Measurements from ENCODE around the gene VTCN1.

VTCN1 gene

DNA sequence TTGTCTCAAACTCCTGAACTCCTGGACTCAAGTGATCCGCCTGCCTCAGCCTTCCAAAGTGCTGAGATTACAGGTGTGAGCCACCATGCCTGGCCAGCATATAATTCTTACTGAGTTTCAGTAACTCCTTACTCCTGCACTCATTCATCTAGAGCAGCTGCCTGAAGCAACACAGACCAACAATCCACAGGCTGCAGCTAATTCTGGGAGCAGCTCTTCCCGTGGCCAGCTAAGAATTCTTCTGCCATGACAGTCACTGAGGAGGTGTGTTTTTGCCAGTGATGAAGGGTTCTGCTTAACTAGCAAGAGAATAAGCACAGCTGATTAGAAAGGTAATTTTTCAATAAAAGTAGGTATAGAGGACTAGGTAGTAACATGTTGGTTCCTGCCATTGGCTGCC, 5.4 kb downstream of the VTCN1 start:
- Histone ChIP-seq H3K27me3 (replicated peaks) (no peaks in the 10 kb centered on the region), H3K4me3 (ENCODE audit: low read depth, low read length) (no peak overlapping the region), H3K27ac (no peak overlapping the region), H3K36me3 (replicated peaks) (no peaks in the 10 kb centered on the region)
- TF ChIP-seq, protein P1, sequence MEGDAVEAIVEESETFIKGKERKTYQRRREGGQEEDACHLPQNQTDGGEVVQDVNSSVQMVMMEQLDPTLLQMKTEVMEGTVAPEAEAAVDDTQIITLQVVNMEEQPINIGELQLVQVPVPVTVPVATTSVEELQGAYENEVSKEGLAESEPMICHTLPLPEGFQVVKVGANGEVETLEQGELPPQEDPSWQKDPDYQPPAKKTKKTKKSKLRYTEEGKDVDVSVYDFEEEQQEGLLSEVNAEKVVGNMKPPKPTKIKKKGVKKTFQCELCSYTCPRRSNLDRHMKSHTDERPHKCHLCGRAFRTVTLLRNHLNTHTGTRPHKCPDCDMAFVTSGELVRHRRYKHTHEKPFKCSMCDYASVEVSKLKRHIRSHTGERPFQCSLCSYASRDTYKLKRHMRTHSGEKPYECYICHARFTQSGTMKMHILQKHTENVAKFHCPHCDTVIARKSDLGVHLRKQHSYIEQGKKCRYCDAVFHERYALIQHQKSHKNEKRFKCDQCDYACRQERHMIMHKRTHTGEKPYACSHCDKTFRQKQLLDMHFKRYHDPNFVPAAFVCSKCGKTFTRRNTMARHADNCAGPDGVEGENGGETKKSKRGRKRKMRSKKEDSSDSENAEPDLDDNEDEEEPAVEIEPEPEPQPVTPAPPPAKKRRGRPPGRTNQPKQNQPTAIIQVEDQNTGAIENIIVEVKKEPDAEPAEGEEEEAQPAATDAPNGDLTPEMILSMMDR (IDR thresholded peaks at IDR 0.05; ENCODE audit: low read depth, low read length, missing control alignments): no peak
- in situ Hi-C loops (cut with HindIII; ENCODE audit: low pct_ligation_motif_present, low sequenced_read_pairs): no loop called here
- DNase-seq: no peak

DNA sequence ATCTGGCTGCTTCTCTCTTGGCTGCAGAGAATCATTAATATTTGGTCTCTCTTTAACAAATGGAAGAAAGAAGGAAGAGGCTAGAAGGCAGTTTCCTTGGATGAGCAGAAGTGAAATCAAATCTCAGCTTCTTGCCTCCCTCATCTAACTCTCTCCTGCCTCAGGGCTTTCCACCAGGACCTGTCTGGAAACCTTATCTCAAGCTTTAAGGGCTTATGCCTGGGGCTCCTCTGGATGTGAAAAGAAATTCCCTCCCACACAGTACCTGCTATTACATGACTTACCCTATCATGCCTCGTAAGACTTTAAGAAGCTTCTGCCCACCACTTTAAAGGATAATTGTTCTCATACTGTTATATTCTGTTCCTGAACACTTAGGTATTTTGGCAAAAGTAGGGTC, 8.9 kb downstream of the VTCN1 start:
- Histone ChIP-seq H3K36me3 (replicated peaks) (no peaks in the 10 kb centered on the region), H3K4me3 (ENCODE audit: low read depth, low read length) (no peak overlapping the region), H3K27me3 (replicated peaks) (no peaks in the 10 kb centered on the region), H3K27ac (no peak overlapping the region)
- no peak for DNase-seq
- in situ Hi-C loops (cut with HindIII; ENCODE audit: low pct_ligation_motif_present, low sequenced_read_pairs): no loop called here
- TF ChIP-seq, protein P1 (IDR thresholded peaks at IDR 0.05; ENCODE audit: low read depth, low read length, missing control alignments): no peak

DNA sequence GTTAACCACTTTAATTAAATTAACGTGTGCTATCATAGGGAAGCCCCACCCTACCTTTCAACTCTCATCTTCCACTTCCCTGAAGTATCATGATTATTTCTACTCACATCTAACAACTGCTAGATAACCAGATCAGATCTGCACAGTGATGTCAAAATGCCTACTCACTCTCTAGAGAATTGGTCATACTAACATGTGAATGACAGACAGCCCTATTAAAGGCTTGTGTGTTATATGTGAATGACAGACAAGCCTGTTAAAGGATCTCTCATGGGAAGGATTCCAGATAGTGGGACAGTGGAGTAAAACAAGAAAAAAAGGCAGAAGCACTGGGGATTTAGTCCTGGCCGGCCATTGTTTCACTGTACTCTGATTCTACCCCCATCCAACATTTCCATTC, 12.6 kb downstream of the VTCN1 start:
- no peak overlapping the region for H3K4me3 ChIP-seq (ENCODE audit: low read depth, low read length)
- TF ChIP-seq, protein P1 (IDR thresholded peaks at IDR 0.05; ENCODE audit: low read depth, low read length, missing control alignments): no peak
- in situ Hi-C loops (cut with HindIII; ENCODE audit: low pct_ligation_motif_present, low sequenced_read_pairs): no loop called here
- no peak for DNase-seq
- no peak overlapping the region for H3K27ac ChIP-seq
- no peaks in the 10 kb centered on the region for H3K36me3 ChIP-seq (replicated peaks)
- no peaks in the 10 kb centered on the region for H3K27me3 ChIP-seq (replicated peaks)

DNA sequence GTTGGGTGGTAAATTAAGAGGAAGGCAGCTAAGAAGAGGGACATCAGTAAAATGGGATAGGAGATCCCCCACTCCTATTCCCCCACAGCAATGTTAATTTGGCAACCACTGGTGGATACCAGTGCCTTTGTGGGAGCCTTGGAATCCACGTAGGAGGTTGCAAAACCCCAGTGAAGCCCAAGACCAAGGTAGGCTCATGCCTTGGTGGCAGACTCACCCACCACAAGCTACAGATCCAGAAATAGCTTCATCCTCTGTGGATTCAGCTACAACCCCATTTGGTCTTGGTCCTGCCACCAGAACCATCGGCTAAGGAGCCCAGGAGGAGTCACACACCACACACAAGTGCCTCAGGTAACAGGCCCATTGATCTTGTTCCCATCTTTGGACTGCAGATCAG, 21.0 kb downstream of the VTCN1 start:
- in situ Hi-C loops (cut with HindIII; ENCODE audit: low pct_ligation_motif_present, low sequenced_read_pairs): no loop called here

DNA sequence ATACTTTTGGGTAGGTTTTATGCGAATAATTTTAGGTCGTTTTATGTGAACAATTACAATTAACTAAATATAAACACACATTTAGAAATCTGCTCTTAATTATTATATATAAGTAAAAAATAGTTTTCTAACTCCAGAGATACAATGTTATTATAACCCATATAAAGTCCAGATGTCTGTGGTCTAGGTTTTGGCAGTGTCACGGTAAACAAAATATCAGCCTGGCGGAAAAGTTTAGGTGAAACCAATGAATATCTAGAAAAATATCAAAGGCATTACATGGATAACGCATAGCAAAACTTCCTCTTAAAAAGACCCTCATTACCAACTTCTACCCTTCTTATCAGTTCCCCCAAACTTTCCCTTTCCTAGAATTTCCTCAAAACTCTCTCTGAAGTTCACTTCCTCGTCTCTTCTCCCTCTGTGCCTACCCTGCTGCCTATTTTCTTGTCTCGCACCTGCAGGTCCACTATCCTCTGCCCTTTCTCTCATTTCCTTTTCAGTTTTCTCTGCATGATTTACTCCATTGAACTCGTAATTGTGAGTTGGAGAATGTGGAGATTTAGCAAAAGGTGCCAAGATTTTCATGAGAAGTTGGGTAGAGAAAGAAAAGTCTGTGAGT, 21.8 kb downstream of the VTCN1 start:
- no peak overlapping the region for H3K4me3 ChIP-seq (ENCODE audit: low read depth, low read length)
- in situ Hi-C loops (cut with HindIII; ENCODE audit: low pct_ligation_motif_present, low sequenced_read_pairs): no loop called here
- H3K36me3 ChIP-seq (replicated peaks): no peaks in the 10 kb centered on the region
- H3K27me3 ChIP-seq (replicated peaks): no peaks in the 10 kb centered on the region
- TF ChIP-seq, protein P1 (IDR thresholded peaks at IDR 0.05; ENCODE audit: low read depth, low read length, missing control alignments): no peak
- no peak for DNase-seq
- no peak overlapping the region for H3K27ac ChIP-seq

More for the DNA sequence above, 21.0 kb downstream of the VTCN1 start:
- no peak for DNase-seq
- H3K4me3 ChIP-seq (ENCODE audit: low read depth, low read length): no peak overlapping the region
- no peaks in the 10 kb centered on the region for H3K27me3 ChIP-seq (replicated peaks)
- TF ChIP-seq, protein P1 (IDR thresholded peaks at IDR 0.05; ENCODE audit: low read depth, low read length, missing control alignments): no peak
- no peak overlapping the region for H3K27ac ChIP-seq
- H3K36me3 ChIP-seq (replicated peaks): no peaks in the 10 kb centered on the region
